A549 (cell line): ENCODE data around the gene XPO4. TPM values are rescaled to one million over a fixed set of nuclear protein-coding genes. Genes with fewer than 3 reads are reported as not detected.
A peak's percentile ranks its signal among the peaks of the same experiment; 100 is the strongest.
"Not testable (repeated sequence)": the region's sequence is repeated elsewhere in the genome, so short reads cannot be mapped to it uniquely, and the experiment has no call there.

Source experiments
- ATAC-seq, 2 experiments: fragments of 200-7000 bp in 1 of 2; fragments of >200 bp in 1 of 2; cut with Nextera tagmentation in 1 of 2; cut with Tn5 transposase in 1 of 2; 3 replicates each; pipeline versions ENCODE4 v1.8.0 to v1.9.1; 2018 to 2020; ENCODE audit warnings: mild to moderate bottlenecking in 1 of 2, moderate library complexity in 1 of 2
- CTCF ChIA-PET: fragments of 300-600 bp; sonication (Branson Sonifier 250); formaldehyde crosslinking; extraction: SDS; loops from one replicate; lab custom pipeline; 2021; ENCODE audit warnings: antibody characterized with exemption, inconsistent platforms; lab: Yijun Ruan, JAX
- POLR2A ChIA-PET: fragments of 350-600 bp; formaldehyde crosslinking; extraction: SDS; loops from one replicate; lab custom pipeline; 2021; ENCODE audit warnings: antibody characterized with exemption, inconsistent platforms; lab: Yijun Ruan, JAX
- DNase-seq, 2 experiments: peaks; one replicate each; pipeline versions ENCODE4 v3.0.0 to v3.0.0-alpha.2; 2011 to 2016; ENCODE audit warnings: low read depth in 1 of 2, low spot score in 1 of 2
- FAIRE-seq: peaks from 2 replicates; lab custom pipeline; 2011; peaks lifted over from hg19 to GRCh38; lab: Jason Lieb, UNC
- H3K27ac ChIP-seq, 2 experiments: fragments of >200 bp; sonication (Bioruptor Twin); formaldehyde crosslinking; 3 replicates each; pipeline ENCODE4 v1.5.1; 2016 to 2017
- H3K4me1 ChIP-seq: fragments of >200 bp; sonication (Bioruptor Twin); formaldehyde crosslinking; 3 replicates; pipeline ENCODE4 v1.6.1; 2016
- H3K4me2 ChIP-seq: fragments of >200 bp; sonication (Bioruptor Twin); formaldehyde crosslinking; 3 replicates; pipeline ENCODE4 v1.6.1; 2016
- H3K4me3 ChIP-seq: fragments of >200 bp; sonication (Bioruptor Twin); formaldehyde crosslinking; 3 replicates; pipeline ENCODE4 v1.5.1; 2016
- H3K9me3 ChIP-seq: fragments of >200 bp; sonication (Bioruptor Twin); formaldehyde crosslinking; 3 replicates; pipeline ENCODE4 v1.6.1; 2016
- CEBPB ChIP-seq, 2 experiments: fragments of >200 bp in 1 of 2; sonication (Bioruptor Twin) in 1 of 2; formaldehyde crosslinking in 1 of 2; IDR thresholded peaks; 2 replicates each; pipeline ENCODE4 v1.6.1; 2012 to 2016
- E2F6 ChIP-seq: IDR thresholded peaks from 2 replicates; pipeline ENCODE4 v1.6.1; 2012; ENCODE audit warnings: low read depth, borderline replicate concordance
- ELK1 ChIP-seq: fragments of 150-350 bp; IDR thresholded peaks from 2 replicates; pipeline ENCODE4 v1.6.1; 2014; ENCODE audit warnings: low read depth, mild to moderate bottlenecking, low read length
- EP300 ChIP-seq, 2 experiments: fragments of >200 bp; sonication (Bioruptor Twin); formaldehyde crosslinking; IDR thresholded peaks; 2 replicates in 1 of 2; 3 replicates in 1 of 2; pipeline ENCODE4 v1.6.1; 2016 to 2017
- ESRRA ChIP-seq: fragments of 150-350 bp; IDR thresholded peaks from 2 replicates; pipeline ENCODE4 v1.6.1; 2014; ENCODE audit warnings: mild to moderate bottlenecking, low read length, borderline replicate concordance
- FOXS1 ChIP-seq: fragments of 250-450 bp; sonication (Bioruptor Pico); IDR thresholded peaks from 2 replicates; pipeline ENCODE4 v1.5.0; 2020; ENCODE audit warnings: mild to moderate bottlenecking, moderate library complexity
- GATA3 ChIP-seq: IDR thresholded peaks from 2 replicates; pipeline ENCODE4 v1.6.1; 2012; ENCODE audit warnings: borderline replicate concordance
- HOXA7 ChIP-seq: fragments of 250-450 bp; sonication (Bioruptor Pico); IDR thresholded peaks from 2 replicates; pipeline ENCODE4 v1.5.0; 2020; ENCODE audit warnings: mild to moderate bottlenecking, moderate library complexity
- HOXB13 ChIP-seq: fragments of 250-450 bp; sonication (Bioruptor Pico); IDR thresholded peaks from 2 replicates; pipeline ENCODE4 v1.5.0; 2020; ENCODE audit warnings: low read depth, mild to moderate bottlenecking, moderate library complexity
- JUN ChIP-seq, 2 experiments: fragments of >200 bp; sonication (Bioruptor Twin); formaldehyde crosslinking; IDR thresholded peaks; 2 replicates in 1 of 2; 3 replicates in 1 of 2; pipeline ENCODE4 v1.6.1; 2016 to 2017
- KDM1A ChIP-seq: fragments of 200-600 bp; sonication (generic); IDR thresholded peaks from 2 replicates; pipeline ENCODE4 v1.6.1; 2016; ENCODE audit warnings: low read depth, mild to moderate bottlenecking
- MAFK ChIP-seq: fragments of 450-650 bp; IDR thresholded peaks from 2 replicates; pipeline ENCODE4 v1.6.1; 2014; ENCODE audit not compliant: partially characterized antibody
- MAX ChIP-seq: IDR thresholded peaks from 2 replicates; pipeline ENCODE4 v1.6.1; 2012
- PHF8 ChIP-seq: fragments of 200-600 bp; sonication (generic); IDR thresholded peaks from 2 replicates; pipeline ENCODE4 v1.6.1; 2016; ENCODE audit warnings: low read depth, mild to moderate bottlenecking, antibody characterized with exemption, moderate library complexity, borderline replicate concordance
- RCOR1 ChIP-seq: fragments of 150-350 bp; IDR thresholded peaks from 2 replicates; pipeline ENCODE4 v1.6.1; 2014; ENCODE audit warnings: antibody characterized with exemption, low read length, low read depth
- SREBF2 ChIP-seq: fragments of 450-650 bp; IDR thresholded peaks from 2 replicates; pipeline ENCODE4 v1.6.1; 2014; ENCODE audit warnings: mild to moderate bottlenecking, moderate library complexity
- USF2 ChIP-seq: fragments of 450-650 bp; IDR thresholded peaks from 2 replicates; pipeline ENCODE4 v1.6.1; 2014; ENCODE audit warnings: antibody characterized with exemption
- ZNF302 ChIP-seq: fragments of 250-450 bp; sonication (Bioruptor Pico); IDR thresholded peaks from 2 replicates; pipeline ENCODE4 v1.9.0; 2021; ENCODE audit warnings: inconsistent platforms, mild to moderate bottlenecking, moderate library complexity
- WGBS: methylation state at CpG from one replicate; pipeline ENCODE4 v1.1.6; 2017; ENCODE audit errors: missing lambda C conversion rate; 5-methylcytosine and 5-hydroxymethylcytosine counted together
- polyA plus RNA-seq, 4 experiments: library from polyadenylated mRNA; depleted of rRNA in 3 of 4; stranded (reverse); fragments of >200 nt; fragmentation: RNase III in 1 of 4; extraction: RNeasy Plus Mini Kit Qiagen cat#74134 plus additional on column Dnase treatment in 1 of 4; gene quantifications; 2 replicates in 3 of 4; 3 replicates in 1 of 4; pipeline ENCODE4 v1.2.3, GENCODE V29; 2011 to 2017

Gene XPO4
- polyA plus RNA-seq, 2 of the 4 experiments (the other 2 are of a cell fraction): 7.3 to 16.6 TPM

GRCh38 chr13:20882206-20882605, 20.3 kb downstream of the XPO4 start (continued):
- TF ChIP-seq FOXS1 (CRISPR knock-in tag): no peak
- no peak for TF ChIP-seq KDM1A
- no peak for TF ChIP-seq CEBPB (IDR thresholded peaks at IDR 0.05)
- TF ChIP-seq SREBF2: no peak
- no peak for TF ChIP-seq PHF8

GRCh38 chr13:20877902-20878301, 24.6 kb downstream of the XPO4 start:
- Histone ChIP-seq H3K9me3 (no peaks in the 10 kb centered on the region; the same call in 2 of the 3 replicates), H3K4me3 (no peak overlapping the region), H3K27ac (no peak overlapping the region)
- ChIA-PET CTCF (no interaction called here), POLR2A (no interaction called here)
- TF ChIP-seq MAFK: no peak
- no peak for TF ChIP-seq RCOR1
- TF ChIP-seq E2F6: no peak
- TF ChIP-seq HOXB13 (CRISPR knock-in tag): no peak
- no peak for TF ChIP-seq EP300 (IDR thresholded peaks at IDR 0.05)
- no peak for TF ChIP-seq USF2
- TF ChIP-seq CEBPB (IDR thresholded peaks at IDR 0.05): no peak
- no peak for TF ChIP-seq MAX
- no peak for TF ChIP-seq ESRRA
- no peak for TF ChIP-seq JUN (IDR thresholded peaks at IDR 0.05)
- TF ChIP-seq HOXA7 (CRISPR knock-in tag): no peak
- TF ChIP-seq GATA3: no peak
- TF ChIP-seq ZNF302: no peak
- no peak for TF ChIP-seq ELK1
- TF ChIP-seq, all 56 proteins: peak for 0
- no peaks in the 10 kb centered on the region for H3K4me1 ChIP-seq
- DNase-seq: no peak
- FAIRE-seq: no peak
- no peak for ATAC-seq
- 93% methylated on average over 2 of the region's 2 CpGs for WGBS
- H3K4me2 ChIP-seq: no peak overlapping the region

DNA sequence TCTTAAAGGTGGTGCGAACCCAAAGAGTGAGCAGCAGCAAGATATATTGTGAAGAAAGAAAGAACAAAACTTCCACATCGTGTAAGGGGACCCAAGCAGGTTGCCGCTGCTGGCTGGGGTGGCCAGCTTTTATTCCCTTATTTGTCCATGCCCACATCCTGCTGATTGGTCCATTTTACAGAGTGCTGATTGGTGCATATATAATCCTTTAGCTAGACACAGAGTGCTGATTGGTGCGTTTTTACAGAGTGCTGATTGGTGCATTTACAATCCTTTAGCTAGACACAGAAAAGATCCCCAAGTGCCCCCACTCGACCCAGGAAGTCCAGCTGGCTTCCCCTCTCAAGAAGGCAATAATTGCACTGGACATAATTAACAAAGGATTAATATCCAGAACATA, 25.7 kb downstream of the XPO4 start:
- 97% methylated on average over 5 of the region's 5 CpGs for WGBS
- FAIRE-seq, ATAC-seq, H3K4me2 ChIP-seq, H3K4me3 ChIP-seq, POLR2A ChIA-PET, H3K9me3 ChIP-seq, DNase-seq, H3K27ac ChIP-seq, H3K4me1 ChIP-seq: not testable (repeated sequence)
- CTCF ChIA-PET: interaction anchor here (1.2 kb wide), 1 partner anchor 48 kb away, joined by 5 read pairs; no protein-coding TSS in a partner anchor
- TF ChIP-seq MAFK: peak; percentile 17

- POLR2A ChIA-PET, H3K9me3 ChIP-seq, H3K27ac ChIP-seq, H3K4me3 ChIP-seq, ATAC-seq, H3K4me2 ChIP-seq, CTCF ChIA-PET, FAIRE-seq, H3K4me1 ChIP-seq, DNase-seq: not testable (repeated sequence)
- 94% methylated on average over 8 of the region's 8 CpGs for WGBS
These were observed 28.1 kb downstream of the XPO4 start for GRCh38 chr13:20874439-20874838.
